Mesenchymal stem cell (in vitro differentiated cells and primary cell): ENCODE measurements around the gene DPP6.

Source experiments
- DNase-seq: peaks from one replicate; pipeline ENCODE4 v3.0.0-alpha.2; 2013
- H2AFZ ChIP-seq: one replicate; pipeline ENCODE4 v1.6.1; 2013; ENCODE audit warnings: low read depth, mild to moderate bottlenecking, control low read depth, inconsistent platforms, low read length, moderate library complexity
- H2AK5ac ChIP-seq: 2 replicates; pipeline ENCODE4 v1.6.1; 2013; ENCODE audit warnings: low read length, moderate library complexity, mild to moderate bottlenecking, inconsistent platforms; ENCODE audit not compliant: severe bottlenecking
- H2BK120ac ChIP-seq: one replicate; pipeline ENCODE4 v1.6.1; 2013; ENCODE audit warnings: low read depth, mild to moderate bottlenecking, inconsistent platforms, low read length, moderate library complexity
- H2BK12ac ChIP-seq, 2 experiments: one replicate each; pipeline ENCODE4 v1.6.1; 2013; ENCODE audit warnings: inconsistent platforms in 2 of 2, low read length in 2 of 2, mild to moderate bottlenecking in 2 of 2, moderate library complexity in 2 of 2, control low read depth in 1 of 2
- H2BK15ac ChIP-seq: one replicate; pipeline ENCODE4 v1.6.1; 2013; ENCODE audit warnings: mild to moderate bottlenecking, low read depth, inconsistent platforms; ENCODE audit not compliant: poor library complexity, severe bottlenecking
- H2BK5ac ChIP-seq: 2 replicates; pipeline ENCODE4 v1.6.1; 2013; ENCODE audit warnings: low read depth, mild to moderate bottlenecking, low read length, control low read depth, inconsistent platforms; ENCODE audit not compliant: poor library complexity, severe bottlenecking
- H3K14ac ChIP-seq, 2 experiments: one replicate each; pipeline ENCODE4 v1.6.1; 2013; ENCODE audit warnings: inconsistent platforms in 2 of 2, low read length in 2 of 2, control low read depth in 1 of 2, mild to moderate bottlenecking in 1 of 2, moderate library complexity in 1 of 2
- H3K18ac ChIP-seq, 2 experiments: one replicate each; pipeline ENCODE4 v1.6.1; 2013; ENCODE audit warnings: inconsistent platforms in 2 of 2, low read length in 2 of 2, control low read depth in 1 of 2, low read depth in 1 of 2, mild to moderate bottlenecking in 1 of 2
- H3K23ac ChIP-seq, 2 experiments: one replicate each; pipeline ENCODE4 v1.6.1; 2013; ENCODE audit warnings: inconsistent platforms in 2 of 2, low read length in 2 of 2, mild to moderate bottlenecking in 2 of 2, moderate library complexity in 2 of 2, control low read depth in 1 of 2
- H3K27ac ChIP-seq: 2 replicates; pipeline ENCODE4 v1.5.1; 2013; ENCODE audit warnings: mild to moderate bottlenecking, moderate library complexity, low read length, control low read depth, inconsistent platforms; ENCODE audit not compliant: poor library complexity, severe bottlenecking
- H3K27me3 ChIP-seq, 2 experiments: 2 replicates each; pipeline versions ENCODE4 v1.6.1 to v1.7.0; 2013; ENCODE audit warnings: low read length in 2 of 2, mild to moderate bottlenecking in 2 of 2, moderate library complexity in 2 of 2, control low read depth in 1 of 2, inconsistent platforms in 1 of 2; ENCODE audit not compliant: control insufficient read depth in 1 of 2, insufficient read depth in 1 of 2
- H3K36me3 ChIP-seq, 2 experiments: 2 replicates each; pipeline versions ENCODE4 v1.6.1 to v1.7.0; 2013; ENCODE audit warnings: low read length in 2 of 2, control low read depth in 1 of 2, inconsistent platforms in 1 of 2, low read depth in 1 of 2, mild to moderate bottlenecking in 1 of 2; ENCODE audit not compliant: insufficient read depth in 2 of 2, control insufficient read depth in 1 of 2
- H3K4ac ChIP-seq, 2 experiments: one replicate each; pipeline ENCODE4 v1.6.1; 2013; ENCODE audit warnings: inconsistent platforms in 2 of 2, low read length in 2 of 2, mild to moderate bottlenecking in 2 of 2, moderate library complexity in 2 of 2, control low read depth in 1 of 2, low read depth in 1 of 2
- H3K4me1 ChIP-seq: 2 replicates; pipeline ENCODE4 v1.6.1; 2013; ENCODE audit warnings: low read depth, low read length, control low read depth; ENCODE audit not compliant: control insufficient read depth, insufficient read depth
- H3K4me2 ChIP-seq: 2 replicates; pipeline ENCODE4 v1.6.1; 2013; ENCODE audit warnings: low read length, mild to moderate bottlenecking, inconsistent platforms; ENCODE audit not compliant: poor library complexity, severe bottlenecking
- H3K4me3 ChIP-seq, 2 experiments: 2 replicates each; pipeline versions ENCODE4 v1.5.1 to v1.7.0; 2013; ENCODE audit warnings: low read length in 2 of 2, mild to moderate bottlenecking in 2 of 2, control low read depth in 1 of 2, low read depth in 1 of 2; ENCODE audit not compliant: insufficient read depth in 1 of 2
- H3K79me1 ChIP-seq: replicated peaks from 2 replicates; pipeline ENCODE4 v1.6.1; 2013; ENCODE audit warnings: mild to moderate bottlenecking, control low read depth, low read length, inconsistent platforms; ENCODE audit not compliant: poor library complexity, severe bottlenecking
- H3K9ac ChIP-seq: 2 replicates; pipeline ENCODE4 v1.7.0; 2013; ENCODE audit warnings: mild to moderate bottlenecking, low read length, moderate library complexity
- H3K9me3 ChIP-seq: 2 replicates; pipeline ENCODE4 v1.7.0; 2013; ENCODE audit warnings: mild to moderate bottlenecking, low read length; ENCODE audit not compliant: control insufficient read depth
- H4K8ac ChIP-seq: one replicate; pipeline ENCODE4 v1.6.1; 2013; ENCODE audit warnings: inconsistent platforms, mild to moderate bottlenecking, low read length, moderate library complexity
- H4K91ac ChIP-seq: one replicate; pipeline ENCODE4 v1.6.1; 2013; ENCODE audit warnings: mild to moderate bottlenecking, low read length, inconsistent platforms
- whole genome bisulfite sequencing: methylation state at CpG from one replicate; pipeline ENCODE4 v1.1.7; 2013; ENCODE audit warnings: mixed read lengths; 5-methylcytosine and 5-hydroxymethylcytosine counted together

Gene DPP6

DNA sequence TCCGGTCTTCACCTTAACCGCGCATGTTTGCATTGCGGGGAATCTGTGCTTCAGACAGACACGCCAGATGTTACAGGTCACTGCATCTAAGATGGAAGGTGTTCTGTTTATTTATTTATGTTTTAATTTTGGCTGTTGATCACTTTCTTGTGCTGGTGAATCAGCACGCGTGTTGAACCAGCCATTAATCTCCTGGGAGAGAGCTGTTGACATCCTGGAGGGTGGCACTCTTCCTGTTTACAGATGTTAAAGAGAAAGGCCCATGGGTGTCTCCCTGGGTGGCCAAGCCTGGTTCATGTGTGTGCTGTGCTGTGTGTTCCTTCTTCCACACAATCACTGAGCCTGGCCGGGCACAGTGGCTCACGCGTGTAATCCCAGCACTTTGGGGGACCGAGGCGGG is 595.4 kb downstream of the DPP6 start:
- Histone ChIP-seq H2BK15ac (no peak overlapping the region), H3K14ac (no peak overlapping the region), H3K4ac (no peak overlapping the region), H3K9me3 (peaks cover 20% of the 10 kb centered on the region), H3K27ac (no peak overlapping the region), H2BK5ac (no peak overlapping the region), H2BK12ac (no peak overlapping the region), H3K4me1 (no peaks in the 10 kb centered on the region), H3K18ac (no peak overlapping the region), H2AFZ (no peak overlapping the region), H3K79me1 (no peaks in the 10 kb centered on the region), H3K9ac (no peak overlapping the region), H3K23ac (no peak overlapping the region), H2BK120ac (no peak overlapping the region), H4K91ac (no peak overlapping the region), H3K36me3 (no peaks in the 10 kb centered on the region), H3K4me2 (no peak overlapping the region), H4K8ac (no peak overlapping the region), H3K4me3 (no peak overlapping the region), H2AK5ac (no peak overlapping the region), H3K27me3 (no peaks in the 10 kb centered on the region)
- 92% methylated on average over 12 of the region's 12 CpGs for WGBS
- DNase-seq, result no peak

DNA sequence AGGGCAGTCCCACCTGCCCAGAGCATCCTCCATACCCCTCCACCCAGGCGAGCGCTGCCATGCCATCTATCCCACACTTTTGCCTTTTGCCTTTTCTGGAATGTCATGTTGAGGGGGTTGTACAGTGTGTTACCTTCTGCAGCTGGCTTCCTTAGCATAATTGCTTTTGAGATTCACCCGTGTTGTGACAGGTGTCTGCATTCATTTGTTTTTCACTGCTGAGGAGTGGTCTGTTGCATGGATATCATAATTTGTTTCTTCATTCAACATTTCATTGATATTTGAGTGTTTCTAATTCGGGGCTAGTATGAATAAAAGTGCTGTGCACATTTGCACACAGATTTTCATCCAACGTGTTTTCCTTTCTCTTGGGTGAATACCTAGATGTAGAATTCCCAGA is 596.8 kb downstream of the DPP6 start:
- peaks cover 29% of the 10 kb centered on the region for H3K9me3 ChIP-seq
- no peak overlapping the region for H3K4ac ChIP-seq
- no peak overlapping the region for H3K9ac ChIP-seq
- no peak overlapping the region for H4K91ac ChIP-seq
- no peak overlapping the region for H2BK12ac ChIP-seq
- H3K79me1 ChIP-seq, result no peaks in the 10 kb centered on the region
- no peak overlapping the region for H2AFZ ChIP-seq
- no peaks in the 10 kb centered on the region for H3K27me3 ChIP-seq
- no peak for DNase-seq
- no peak overlapping the region for H2BK5ac ChIP-seq
- H3K4me3 ChIP-seq, result no peak overlapping the region
- no peaks in the 10 kb centered on the region for H3K4me1 ChIP-seq
- no peak overlapping the region for H2BK15ac ChIP-seq
- no peak overlapping the region for H2BK120ac ChIP-seq
- WGBS, result 54% methylated on average over 4 of the region's 5 CpGs
- H3K18ac ChIP-seq, result no peak overlapping the region
- H3K23ac ChIP-seq, result no peak overlapping the region
- no peak overlapping the region for H2AK5ac ChIP-seq
- no peak overlapping the region for H4K8ac ChIP-seq
- H3K36me3 ChIP-seq, result no peaks in the 10 kb centered on the region
- no peak overlapping the region for H3K27ac ChIP-seq
- H3K14ac ChIP-seq, result no peak overlapping the region
- no peak overlapping the region for H3K4me2 ChIP-seq

DNA sequence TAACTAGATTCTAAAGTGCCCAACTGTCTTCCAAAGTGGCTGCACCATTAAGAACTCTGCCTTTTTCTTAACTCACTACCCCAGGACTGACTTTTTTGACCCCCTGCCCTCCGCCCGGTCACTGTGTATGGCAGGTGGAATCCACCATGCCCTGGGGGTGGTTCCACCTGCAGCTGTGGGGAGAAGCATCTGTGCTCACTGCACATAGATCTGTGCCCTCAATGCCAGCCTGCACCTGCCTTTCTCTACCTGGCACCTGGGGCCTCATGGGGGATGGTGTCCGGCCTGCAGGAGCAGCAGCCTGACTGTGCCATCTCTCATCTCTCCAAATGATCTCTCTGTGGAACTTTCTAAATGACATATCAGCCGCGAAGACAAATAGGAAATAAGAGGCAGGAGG is 597.2 kb downstream of the DPP6 start:
- H2BK5ac ChIP-seq, result no peak overlapping the region
- no peak overlapping the region for H3K4ac ChIP-seq
- no peak overlapping the region for H4K91ac ChIP-seq

DNA sequence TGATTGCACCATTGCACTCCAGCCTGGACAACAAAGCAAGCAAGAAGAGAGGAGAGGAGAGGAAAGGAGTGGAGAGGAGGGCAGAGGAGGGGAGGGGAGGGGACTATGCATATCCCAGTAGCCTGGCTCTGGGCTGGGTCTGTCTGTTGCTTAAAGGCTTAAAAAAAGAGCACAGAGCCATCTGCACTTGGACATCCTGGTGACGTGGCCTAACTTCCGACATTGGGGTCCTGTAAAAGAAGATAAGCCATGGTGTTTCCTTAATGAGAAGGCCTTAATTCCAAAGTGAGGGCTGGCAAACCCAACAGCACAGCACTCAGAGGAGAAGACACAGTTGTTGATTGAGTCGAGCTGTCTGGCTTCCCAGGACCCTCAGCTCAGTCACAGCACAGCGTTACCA is 598.1 kb downstream of the DPP6 start:
- no peak overlapping the region for H3K27ac ChIP-seq
- no peaks in the 10 kb centered on the region for H3K4me1 ChIP-seq
- no peak overlapping the region for H2BK120ac ChIP-seq
- no peaks in the 10 kb centered on the region for H3K27me3 ChIP-seq
- H3K79me1 ChIP-seq, result no peaks in the 10 kb centered on the region
- H3K4me3 ChIP-seq, result no peak overlapping the region
- H2BK12ac ChIP-seq, result no peak overlapping the region
- H4K91ac ChIP-seq, result no peak overlapping the region
- no peak overlapping the region for H2AK5ac ChIP-seq
- no peak overlapping the region for H3K4ac ChIP-seq
- H2BK15ac ChIP-seq, result no peak overlapping the region
- H3K9me3 ChIP-seq, result peaks cover 30% of the 10 kb centered on the region
- no peak overlapping the region for H3K9ac ChIP-seq
- no peak overlapping the region for H2AFZ ChIP-seq
- no peak for DNase-seq
- H3K36me3 ChIP-seq, result no peaks in the 10 kb centered on the region
- no peak overlapping the region for H2BK5ac ChIP-seq
- H4K8ac ChIP-seq, result no peak overlapping the region
- no peak overlapping the region for H3K14ac ChIP-seq
- no peak overlapping the region for H3K4me2 ChIP-seq
- H3K18ac ChIP-seq, result no peak overlapping the region
- H3K23ac ChIP-seq, result no peak overlapping the region
- WGBS, result 64% methylated on average over 4 of the region's 4 CpGs

More for the DNA sequence above, 597.2 kb downstream of the DPP6 start:
- H3K4me2 ChIP-seq, result no peak overlapping the region
- H2BK120ac ChIP-seq, result no peak overlapping the region
- WGBS, result 58% methylated on average over 5 of the region's 5 CpGs
- H2AK5ac ChIP-seq, result no peak overlapping the region
- H3K14ac ChIP-seq, result no peak overlapping the region
- no peak overlapping the region for H3K23ac ChIP-seq
- no peaks in the 10 kb centered on the region for H3K36me3 ChIP-seq
- no peak overlapping the region for H3K27ac ChIP-seq
- H3K4me1 ChIP-seq, result no peaks in the 10 kb centered on the region
- no peak for DNase-seq
- no peak overlapping the region for H3K18ac ChIP-seq
- H3K9ac ChIP-seq, result no peak overlapping the region
- H3K27me3 ChIP-seq, result no peaks in the 10 kb centered on the region
- no peak overlapping the region for H4K8ac ChIP-seq
- no peaks in the 10 kb centered on the region for H3K79me1 ChIP-seq
- no peak overlapping the region for H3K4me3 ChIP-seq
- no peak overlapping the region for H2AFZ ChIP-seq
- peaks cover 30% of the 10 kb centered on the region for H3K9me3 ChIP-seq
- H2BK12ac ChIP-seq, result no peak overlapping the region
- no peak overlapping the region for H2BK15ac ChIP-seq
